ENCODE results near the gene UHRF2. TPM values are rescaled to one million over a fixed set of nuclear protein-coding genes. Genes with fewer than 3 reads are reported as not detected.

Gene UHRF2
- total and polyA plus RNA-seq, 9 of the 15 experiments (the other 6 are each of a cell fraction or from before 2014, with no cell fraction given), result 5.6 to 39.0 (median 20.1) TPM

- TF ChIP-seq ZFP91 (CRISPR knock-in tag; IDR thresholded peaks at IDR 0.05) (0 out of 2 replicates have a peak, but pooled peaks have one; percentile 56), LEF1 (IDR thresholded peaks at IDR 0.05) (peak; percentile 37; the same call in 1 of the 2 replicates), CC2D1A (IDR thresholded peaks at IDR 0.05) (peak; percentile 68; the same call in 1 of the 2 replicates), TBL1XR1 (IDR thresholded peaks at IDR 0.05; ENCODE audit: low read length in 2 of 2) (no peak), SIN3A (IDR thresholded peaks at IDR 0.05; ENCODE audit: borderline replicate concordance in 2 of 2, control insufficient read depth in 1 of 2, low read depth in 2 of 2, low read length in 2 of 2) (peak in 1 of 2 experiments; percentile 82; a peak in 1 of 4 replicates), MYNN (IDR thresholded peaks at IDR 0.05) (0 out of 2 replicates have a peak, but pooled peaks have one; percentile 44), MYNN (CRISPR knock-in tag; IDR thresholded peaks at IDR 0.05) (no peak), BCOR (IDR thresholded peaks at IDR 0.05) (no peak), MCM5 (IDR thresholded peaks at IDR 0.05; ENCODE audit: low read depth) (no peak), RBM39 (optimal IDR thresholded peaks at IDR 0.05; ENCODE audit: low read depth, low read length) (no peak), FOXA1 (IDR thresholded peaks at IDR 0.05; ENCODE audit: borderline replicate concordance) (no peak), HCFC1 (IDR thresholded peaks at IDR 0.05; ENCODE audit: low read depth, low read length) (no peak), MIER1 (IDR thresholded peaks at IDR 0.05; ENCODE audit: low read depth) (no peak), MAFK (IDR thresholded peaks at IDR 0.05; ENCODE audit: low read length) (no peak), ERF (CRISPR knock-in tag; IDR thresholded peaks at IDR 0.05) (no peak), MEF2A (IDR thresholded peaks at IDR 0.05; ENCODE audit: control insufficient read depth, low read depth, low read length) (no peak), PHF8 (IDR thresholded peaks at IDR 0.05; ENCODE audit: borderline replicate concordance, low read length) (peak; percentile 69; the same call in 1 of the 2 replicates), ZNF384 (IDR thresholded peaks at IDR 0.05; ENCODE audit: low read depth, low read length) (no peak), NEUROD1 (IDR thresholded peaks at IDR 0.05; ENCODE audit: borderline replicate concordance, low read depth, low read length, partially characterized antibody) (peak; percentile 54), MXD1 (CRISPR knock-in tag; IDR thresholded peaks at IDR 0.05; ENCODE audit: borderline replicate concordance, poor library complexity, severe bottlenecking) (no peak), NR2C1 (IDR thresholded peaks at IDR 0.05) (no peak), NR2C1 (tag; IDR thresholded peaks at IDR 0.05) (peak; percentile 69; the same call in 1 of the 2 replicates), POLR2A (conservative IDR thresholded peaks at IDR 0.05) (peak; percentile 69), EP300 (IDR thresholded peaks at IDR 0.05; ENCODE audit: low read length) (0 out of 2 replicates have a peak, but pooled peaks have one; percentile 20), KDM5B (IDR thresholded peaks at IDR 0.05; ENCODE audit: insufficient replicate concordance, low read depth, low read length) (peak; percentile 70), ZNF668 (CRISPR knock-in tag; IDR thresholded peaks at IDR 0.05) (no peak), CREM (IDR thresholded peaks at IDR 0.05; ENCODE audit: low read depth) (peak; percentile 67; the same call in 1 of the 2 replicates)
- TF ChIP-seq, protein P1, sequence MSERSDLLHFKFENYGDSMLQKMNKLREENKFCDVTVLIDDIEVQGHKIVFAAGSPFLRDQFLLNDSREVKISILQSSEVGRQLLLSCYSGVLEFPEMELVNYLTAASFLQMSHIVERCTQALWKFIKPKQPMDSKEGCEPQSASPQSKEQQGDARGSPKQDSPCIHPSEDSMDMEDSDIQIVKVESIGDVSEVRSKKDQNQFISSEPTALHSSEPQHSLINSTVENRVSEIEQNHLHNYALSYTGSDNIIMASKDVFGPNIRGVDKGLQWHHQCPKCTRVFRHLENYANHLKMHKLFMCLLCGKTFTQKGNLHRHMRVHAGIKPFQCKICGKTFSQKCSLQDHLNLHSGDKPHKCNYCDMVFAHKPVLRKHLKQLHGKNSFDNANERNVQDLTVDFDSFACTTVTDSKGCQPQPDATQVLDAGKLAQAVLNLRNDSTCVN (CRISPR knock-in tag; IDR thresholded peaks at IDR 0.05), result no peak
Observed at GRCh38 chr9:6412487-6413364, at the start of gene UHRF2 (continued).
